ENCODE data around the gene PRUNE2. TPM values are rescaled to one million over a fixed set of nuclear protein-coding genes. Genes with fewer than 3 reads are reported as not detected.

The PRUNE2 gene
- total RNA-seq, 2 experiments from 2014 or later = 0.83 to 1.0 TPM

DNA sequence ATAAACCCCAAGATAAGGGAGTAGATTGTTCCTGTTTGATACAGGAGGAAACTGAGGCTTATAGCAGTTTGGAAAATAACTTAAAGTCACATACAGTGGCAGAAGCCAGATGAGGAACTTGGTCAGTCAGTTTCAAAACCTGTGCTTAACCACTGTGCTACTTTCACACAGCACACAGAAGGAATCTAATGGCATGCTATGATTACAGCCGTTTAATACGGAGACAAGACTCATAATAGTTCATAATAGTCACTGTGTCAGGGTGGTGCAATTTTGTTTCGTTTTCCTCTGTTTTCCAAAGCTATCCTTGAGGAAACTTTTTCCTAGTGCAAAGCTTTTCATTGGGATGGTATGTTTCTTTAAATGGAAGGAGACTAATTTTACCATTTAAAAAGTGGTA, 334.6 kb downstream of the PRUNE2 start:
- Mint-ChIP-seq H3K27ac (peak overlapping the region; percentile 61), H3K27me3 (peaks cover 4% of the 10 kb centered on the region), H3K4me1 (peaks cover 49% of the 10 kb centered on the region), H3K4me3 (peak overlapping the region; percentile 69), H3K36me3 (ENCODE audit: low read depth) (peaks cover 15% of the 10 kb centered on the region), H3K9me3 (peaks cover 14% of the 10 kb centered on the region)
- DNase-seq = no peak
- ChIA-PET CTCF (no interaction called here), POLR2A (interaction anchor here (0.8 kb wide), 1 partner anchor 95 kb away, joined by 3 read pairs; no protein-coding TSS in a partner anchor)

GRCh38 chr9:76570826-76571225, 335.1 kb downstream of the PRUNE2 start:
- Mint-ChIP-seq H3K36me3 (ENCODE audit: low read depth) (peaks cover 15% of the 10 kb centered on the region), H3K27ac (peak overlapping the region; percentile 61), H3K27me3 (peaks cover 4% of the 10 kb centered on the region), H3K4me1 (peaks cover 44% of the 10 kb centered on the region), H3K9me3 (peaks cover 14% of the 10 kb centered on the region), H3K4me3 (peak overlapping the region; percentile 69)
- POLR2A ChIA-PET = interaction anchor here (0.8 kb wide), 1 partner anchor 96 kb away, joined by 3 read pairs; no protein-coding TSS in a partner anchor
- CTCF ChIA-PET = no interaction called here
- no peak for DNase-seq

DNA sequence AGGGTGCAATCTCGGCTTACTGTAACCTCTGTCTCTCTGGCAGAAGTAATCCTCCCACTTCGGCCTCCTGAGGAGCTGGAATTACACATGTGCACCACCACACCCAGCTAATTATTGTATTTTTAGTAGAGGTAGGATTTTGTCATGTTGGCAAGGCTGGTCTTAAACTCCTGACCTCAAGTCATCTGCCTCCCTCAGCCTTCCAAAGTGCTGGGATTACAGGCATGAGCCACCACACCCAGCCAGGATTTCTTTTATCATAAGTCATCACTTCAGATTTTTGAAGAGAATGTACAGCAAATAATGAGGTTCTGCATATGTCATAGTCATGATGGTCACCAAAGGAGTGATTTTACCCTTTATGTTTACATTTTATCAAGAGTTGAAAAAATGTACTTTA, 338.8 kb downstream of the PRUNE2 start:
- Mint-ChIP-seq H3K4me1 (peaks cover 50% of the 10 kb centered on the region), H3K27me3 (peaks cover 2% of the 10 kb centered on the region), H3K9me3 (peaks cover 14% of the 10 kb centered on the region), H3K36me3 (ENCODE audit: low read depth) (peaks cover 15% of the 10 kb centered on the region), H3K27ac (no peak overlapping the region), H3K4me3 (no peak overlapping the region)
- ChIA-PET CTCF (no interaction called here), POLR2A (interaction anchor here (1.7 kb wide), 1 partner anchor 9 kb away, joined by 8 read pairs; no protein-coding TSS in a partner anchor)
- DNase-seq = no peak

GRCh38 chr9:76564297-76564696, 341.6 kb downstream of the PRUNE2 start:
- Mint-ChIP-seq H3K27ac (no peak overlapping the region), H3K9me3 (peaks cover 2% of the 10 kb centered on the region), H3K4me1 (peaks cover 31% of the 10 kb centered on the region), H3K27me3 (peaks cover under 1% of the 10 kb centered on the region), H3K4me3 (no peak overlapping the region), H3K36me3 (ENCODE audit: low read depth) (peaks cover 5% of the 10 kb centered on the region)
- CTCF ChIA-PET = no interaction called here
- no peak for DNase-seq
- POLR2A ChIA-PET = no interaction called here

DNA sequence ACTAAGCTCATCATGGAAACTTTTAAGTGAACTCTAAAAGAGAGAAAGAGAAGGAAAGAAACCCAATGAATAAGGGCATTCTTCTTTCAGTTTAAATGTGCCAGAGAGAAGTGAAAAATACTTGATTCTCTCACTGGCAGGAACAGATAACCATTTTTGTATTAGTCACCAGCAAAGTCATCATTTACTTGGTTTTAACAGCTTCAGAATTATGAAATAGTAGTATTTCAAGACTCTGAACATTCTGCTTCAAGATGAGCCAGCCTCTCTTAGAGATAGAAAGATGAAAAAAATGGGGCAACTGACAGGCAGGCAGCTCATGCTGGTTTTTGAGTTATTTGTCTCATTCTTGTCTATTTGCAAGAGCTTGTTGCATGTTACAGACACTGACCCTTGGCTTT, 343.4 kb downstream of the PRUNE2 start:
- DNase-seq = no peak
- peaks cover 24% of the 10 kb centered on the region for H3K4me1 Mint-ChIP-seq
- no peak overlapping the region for H3K4me3 Mint-ChIP-seq
- peaks cover 4% of the 10 kb centered on the region for H3K36me3 Mint-ChIP-seq (ENCODE audit: low read depth)
- ChIA-PET CTCF (interaction anchor here (1.2 kb wide), 1 partner anchor 19 kb away, joined by 4 read pairs; no protein-coding TSS in a partner anchor), POLR2A (interaction anchor here (2.0 kb wide), 1 partner anchor 13 kb away, joined by 16 read pairs; no protein-coding TSS in a partner anchor)
- no peak overlapping the region for H3K27ac Mint-ChIP-seq
- H3K9me3 Mint-ChIP-seq = peaks cover 2% of the 10 kb centered on the region
- H3K27me3 Mint-ChIP-seq = peaks cover 2% of the 10 kb centered on the region

- Mint-ChIP-seq H3K4me3 (no peak overlapping the region), H3K4me1 (peaks cover 24% of the 10 kb centered on the region), H3K27me3 (peaks cover 2% of the 10 kb centered on the region), H3K9me3 (peaks cover 2% of the 10 kb centered on the region), H3K36me3 (ENCODE audit: low read depth) (peaks cover 4% of the 10 kb centered on the region), H3K27ac (no peak overlapping the region)
- no peak for DNase-seq
- ChIA-PET POLR2A (interaction anchor here (2.0 kb wide), 1 partner anchor 14 kb away, joined by 16 read pairs; no protein-coding TSS in a partner anchor), CTCF (interaction anchor here (1.2 kb wide), 1 partner anchor 19 kb away, joined by 4 read pairs; no protein-coding TSS in a partner anchor)
Observed at GRCh38 chr9:76561900-76562299, 344.0 kb downstream of the PRUNE2 start.

Other genes with a start within 250 kb of the PRUNE2 start
- gene PCA3, start 141.7 kb downstream of the PRUNE2 start, total RNA-seq = not detected
- not detected for gene FOXB2, start 113.5 kb upstream of the PRUNE2 start, total RNA-seq

Measured in activated CD4-positive, alpha-beta memory T cell treated with anti-CD3 and anti-CD28 coated beads, Interleukin-2, amount 10 ng/mL, durations not matched to agents 7 days and 5 days (primary cell).